ENCODE data around the gene SLC6A11. TPM values are rescaled to one million over a fixed set of nuclear protein-coding genes. Genes with fewer than 3 reads are reported as not detected.

Gene SLC6A11
- total and polyA plus RNA-seq, 2 of the 8 experiments (the other 6 are each of a cell fraction or from before 2014, with no cell fraction given): 0.78 to 1.5 TPM

GRCh38 chr3:10817506-10817905 is 1.5 kb downstream of the SLC6A11 start:
- Histone ChIP-seq H2BK12ac (ENCODE audit: low read depth, low read length) (no peak overlapping the region), H3K4ac (replicated peaks; ENCODE audit: insufficient read length, low read depth, low read length) (no peak overlapping the region), H3K4me3 (ENCODE audit: extremely low read depth in 1 of 4, insufficient read depth in 2 of 4, low read depth in 3 of 4, low read length in 4 of 4) (no peak overlapping the region), H4K8ac (ENCODE audit: extremely low read depth, insufficient read depth, low read length) (peak overlapping the region; percentile 18; the same call in 1 of the 2 replicates), H2AK5ac (ENCODE audit: low read depth, low read length) (no peak overlapping the region), H4K91ac (replicated peaks; ENCODE audit: insufficient read length, low read length) (no peak overlapping the region), H3K14ac (ENCODE audit: insufficient read length) (no peak overlapping the region), H3K18ac (ENCODE audit: extremely low read depth, low read length) (no peak overlapping the region), H3K23ac (ENCODE audit: insufficient read length) (no peak overlapping the region), H3K27me3 (replicated peaks in 1 of 4; ENCODE audit: control insufficient read depth in 3 of 4, extremely low read depth in 1 of 4, insufficient read depth in 3 of 4, low read length in 3 of 4) (peaks cover 15 to 37% (median 35%) of the 10 kb centered on the region in 4 experiments), H3K79me2 (ENCODE audit: control insufficient read depth in 1 of 2, insufficient read depth in 2 of 2, low read length in 2 of 2) (no peaks in the 10 kb centered on the region), H3K23me2 (ENCODE audit: low read depth, low read length) (peaks cover 2% of the 10 kb centered on the region; the same call in 1 of the 2 replicates), H4K5ac (ENCODE audit: insufficient read length, low read depth, low read length) (no peak overlapping the region), H3K9ac (replicated peaks in 1 of 4; ENCODE audit: extremely low read depth in 1 of 4, low read depth in 3 of 4, low read length in 3 of 4) (no peak overlapping the region), H2BK15ac (ENCODE audit: low read length) (no peak overlapping the region), H2AFZ (ENCODE audit: low read length) (no peak overlapping the region), H3K36me3 (ENCODE audit: control insufficient read depth in 2 of 4, insufficient read depth in 4 of 4, low read length in 3 of 4) (no peaks in the 10 kb centered on the region), H3K9me3 (ENCODE audit: insufficient read depth in 2 of 2, low read depth in 1 of 2, low read length in 1 of 2) (no peaks in the 10 kb centered on the region; a peak in 1 of 4 replicates), H2BK5ac (ENCODE audit: low read depth, low read length) (no peak overlapping the region), H3K79me1 (ENCODE audit: low read depth, low read length) (no peaks in the 10 kb centered on the region), H4K20me1 (replicated peaks in 1 of 2; ENCODE audit: control insufficient read depth in 1 of 2, insufficient read depth in 2 of 2, low read length in 2 of 2) (no peaks in the 10 kb centered on the region), H3K4me1 (replicated peaks in 1 of 4; ENCODE audit: control insufficient read depth in 3 of 4, insufficient read depth in 4 of 4, low read length in 3 of 4) (peaks cover 0 to 5% (median 3%) of the 10 kb centered on the region in 4 experiments; a peak in 5 of 7 replicates), H2BK120ac (replicated peaks; ENCODE audit: low read depth, low read length) (no peak overlapping the region), H3K27ac (ENCODE audit: low read depth, low read length) (no peak overlapping the region), H3K4me2 (ENCODE audit: insufficient read depth in 1 of 2, low read depth in 2 of 2, low read length in 2 of 2) (no peak overlapping the region), H2BK20ac (ENCODE audit: low read length) (no peak overlapping the region), H3K56ac (replicated peaks; ENCODE audit: insufficient read length, low read depth, low read length) (no peak overlapping the region)
- FAIRE-seq (no peak), DNase-seq (ENCODE audit: low read depth in 1 of 2, low spot score in 2 of 2) (no peak)
- 90% methylated on average over 10 of the region's 11 CpGs; no CpG with 5 or more reads in 1 of the 2 experiments for whole genome bisulfite sequencing, 2 experiments (ENCODE audit: extremely low coverage in 1 of 2, insufficient coverage in 1 of 2, insufficient read length in 1 of 2, insufficient replicate concordance in 2 of 2, low coverage in 1 of 2, low lambda C conversion rate in 2 of 2, missing lambda C conversion rate in 1 of 2)
- POLR2A ChIA-PET (ENCODE audit: partially characterized antibody): no interaction called here
- CTCF ChIA-PET (ENCODE audit: partially characterized antibody): interaction anchor here (0.6 to 1.9 kb wide), 7 partner anchors 17 to 125 kb away, joined by 3 to 5 read pairs (median 3); no protein-coding TSS in a partner anchor
- TF ChIP-seq SIRT6 (IDR thresholded peaks at IDR 0.05; ENCODE audit: low read length) (no peak), TEAD4 (IDR thresholded peaks at IDR 0.05; ENCODE audit: low read depth, low read length) (no peak), SRF (IDR thresholded peaks at IDR 0.05; ENCODE audit: low read depth, low read length) (no peak), CTCF (IDR thresholded peaks at IDR 0.05; ENCODE audit: control extremely low read depth in 1 of 3, insufficient read depth in 1 of 3, low read depth in 1 of 3, low read length in 3 of 3) (no peak), POU5F1 (IDR thresholded peaks at IDR 0.05; ENCODE audit: low read depth, low read length) (no peak), SAP30 (IDR thresholded peaks at IDR 0.05; ENCODE audit: insufficient read depth, insufficient replicate concordance, low read length) (no peak), CTBP2 (IDR thresholded peaks at IDR 0.05; ENCODE audit: borderline replicate concordance, insufficient read depth, insufficient read length, low read length) (no peak), ZNF274 (IDR thresholded peaks at IDR 0.05; ENCODE audit: borderline replicate concordance, extremely low read depth, low read length) (no peak), HDAC6 (IDR thresholded peaks at IDR 0.05; ENCODE audit: low read depth, low read length) (no peak), ATF3 (IDR thresholded peaks at IDR 0.05; ENCODE audit: insufficient read depth, low read depth, low read length) (no peak)

Data from H1 (cell line).